H1 (cell line): ENCODE results near the gene COIL.

Experiments
- CBX8 ChIP-seq: fragments of 300-800, 300-1000 bp; sonication (generic); IDR thresholded peaks from 2 replicates; pipeline ENCODE4 v1.7.1; 2016; ENCODE audit warnings: low read depth, low read length, borderline replicate concordance
- NRF1 ChIP-seq: IDR thresholded peaks from 2 replicates; pipeline ENCODE4 v1.6.1; 2011; ENCODE audit warnings: mild to moderate bottlenecking, low read depth, low read length, improper control_type of control experiment
- POLR2A ChIP-seq, 2 experiments: IDR thresholded peaks; 1 replicate in 1 of 2; 2 replicates in 1 of 2; pipeline ENCODE4 v1.6.1; 2011; ENCODE audit warnings: low read depth in 2 of 2, low read length in 2 of 2, mild to moderate bottlenecking in 2 of 2; ENCODE audit errors: control extremely low read depth in 1 of 2
- TCF12 ChIP-seq: IDR thresholded peaks from 2 replicates; pipeline ENCODE4 v1.6.1; 2011; ENCODE audit warnings: low read depth, mild to moderate bottlenecking, low read length
- TF ChIP-seq, protein P1 (sequence below), 3 experiments: IDR thresholded peaks; 1 replicate in 2 of 3; 2 replicates in 1 of 3; pipeline versions ENCODE4 v1.5.1 to v1.6.1; 2011; ENCODE audit warnings: low read length in 3 of 3, mild to moderate bottlenecking in 3 of 3, inconsistent platforms in 2 of 3, low read depth in 1 of 3, moderate library complexity in 1 of 3; ENCODE audit not compliant: insufficient read depth in 1 of 3; ENCODE audit errors: control extremely low read depth in 1 of 3
- TF ChIP-seq, protein P2 (sequence below): IDR thresholded peaks from 2 replicates; pipeline ENCODE4 v1.6.1; 2011; ENCODE audit warnings: low read length, improper control_type of control experiment
- TF ChIP-seq, protein P3 (sequence below): IDR thresholded peaks from 2 replicates; pipeline ENCODE4 v1.6.1; 2012; ENCODE audit warnings: inconsistent platforms

DNA sequence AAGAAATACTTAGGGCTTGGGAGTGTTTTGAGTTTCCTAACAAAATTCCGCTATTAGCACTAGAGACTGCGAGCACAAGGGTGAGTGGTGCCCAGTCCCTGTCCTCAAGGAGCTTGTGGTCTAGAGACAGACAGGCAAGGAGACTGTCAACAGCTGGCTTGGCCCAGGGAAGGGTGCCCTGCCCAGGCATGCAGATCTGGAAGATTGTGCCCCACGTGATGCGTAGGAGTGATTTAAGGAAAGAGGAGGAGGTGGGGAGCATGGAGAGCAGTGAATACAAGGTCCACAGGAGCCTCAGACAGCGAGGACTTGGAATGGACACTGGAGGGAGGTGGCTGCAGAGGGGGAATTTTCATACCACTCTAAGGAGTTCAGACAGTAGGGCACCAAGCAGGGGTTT is 42.1 kb upstream of the COIL start:
- TF ChIP-seq, protein P1, sequence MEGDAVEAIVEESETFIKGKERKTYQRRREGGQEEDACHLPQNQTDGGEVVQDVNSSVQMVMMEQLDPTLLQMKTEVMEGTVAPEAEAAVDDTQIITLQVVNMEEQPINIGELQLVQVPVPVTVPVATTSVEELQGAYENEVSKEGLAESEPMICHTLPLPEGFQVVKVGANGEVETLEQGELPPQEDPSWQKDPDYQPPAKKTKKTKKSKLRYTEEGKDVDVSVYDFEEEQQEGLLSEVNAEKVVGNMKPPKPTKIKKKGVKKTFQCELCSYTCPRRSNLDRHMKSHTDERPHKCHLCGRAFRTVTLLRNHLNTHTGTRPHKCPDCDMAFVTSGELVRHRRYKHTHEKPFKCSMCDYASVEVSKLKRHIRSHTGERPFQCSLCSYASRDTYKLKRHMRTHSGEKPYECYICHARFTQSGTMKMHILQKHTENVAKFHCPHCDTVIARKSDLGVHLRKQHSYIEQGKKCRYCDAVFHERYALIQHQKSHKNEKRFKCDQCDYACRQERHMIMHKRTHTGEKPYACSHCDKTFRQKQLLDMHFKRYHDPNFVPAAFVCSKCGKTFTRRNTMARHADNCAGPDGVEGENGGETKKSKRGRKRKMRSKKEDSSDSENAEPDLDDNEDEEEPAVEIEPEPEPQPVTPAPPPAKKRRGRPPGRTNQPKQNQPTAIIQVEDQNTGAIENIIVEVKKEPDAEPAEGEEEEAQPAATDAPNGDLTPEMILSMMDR (IDR thresholded peaks at IDR 0.05; ENCODE audit: control extremely low read depth in 1 of 3, insufficient read depth in 1 of 3, low read depth in 1 of 3, low read length in 3 of 3): no peak
- TF ChIP-seq, protein P2, sequence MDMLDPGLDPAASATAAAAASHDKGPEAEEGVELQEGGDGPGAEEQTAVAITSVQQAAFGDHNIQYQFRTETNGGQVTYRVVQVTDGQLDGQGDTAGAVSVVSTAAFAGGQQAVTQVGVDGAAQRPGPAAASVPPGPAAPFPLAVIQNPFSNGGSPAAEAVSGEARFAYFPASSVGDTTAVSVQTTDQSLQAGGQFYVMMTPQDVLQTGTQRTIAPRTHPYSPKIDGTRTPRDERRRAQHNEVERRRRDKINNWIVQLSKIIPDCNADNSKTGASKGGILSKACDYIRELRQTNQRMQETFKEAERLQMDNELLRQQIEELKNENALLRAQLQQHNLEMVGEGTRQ: no peak
- no peak for TF ChIP-seq CBX8
- TF ChIP-seq, protein P3, sequence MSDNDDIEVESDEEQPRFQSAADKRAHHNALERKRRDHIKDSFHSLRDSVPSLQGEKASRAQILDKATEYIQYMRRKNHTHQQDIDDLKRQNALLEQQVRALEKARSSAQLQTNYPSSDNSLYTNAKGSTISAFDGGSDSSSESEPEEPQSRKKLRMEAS: no peak
- no peak for TF ChIP-seq POLR2A (IDR thresholded peaks at IDR 0.05; ENCODE audit: control extremely low read depth in 1 of 2, low read depth in 2 of 2, low read length in 2 of 2)
- no peak for TF ChIP-seq NRF1
- no peak for TF ChIP-seq TCF12
